ENCODE data around the gene H1-8.
"Not testable (repeated sequence)": the region's sequence is repeated elsewhere in the genome, so short reads cannot be mapped to it uniquely, and the experiment has no call there.

The H1-8 gene, protein sequence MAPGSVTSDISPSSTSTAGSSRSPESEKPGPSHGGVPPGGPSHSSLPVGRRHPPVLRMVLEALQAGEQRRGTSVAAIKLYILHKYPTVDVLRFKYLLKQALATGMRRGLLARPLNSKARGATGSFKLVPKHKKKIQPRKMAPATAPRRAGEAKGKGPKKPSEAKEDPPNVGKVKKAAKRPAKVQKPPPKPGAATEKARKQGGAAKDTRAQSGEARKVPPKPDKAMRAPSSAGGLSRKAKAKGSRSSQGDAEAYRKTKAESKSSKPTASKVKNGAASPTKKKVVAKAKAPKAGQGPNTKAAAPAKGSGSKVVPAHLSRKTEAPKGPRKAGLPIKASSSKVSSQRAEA

DNA sequence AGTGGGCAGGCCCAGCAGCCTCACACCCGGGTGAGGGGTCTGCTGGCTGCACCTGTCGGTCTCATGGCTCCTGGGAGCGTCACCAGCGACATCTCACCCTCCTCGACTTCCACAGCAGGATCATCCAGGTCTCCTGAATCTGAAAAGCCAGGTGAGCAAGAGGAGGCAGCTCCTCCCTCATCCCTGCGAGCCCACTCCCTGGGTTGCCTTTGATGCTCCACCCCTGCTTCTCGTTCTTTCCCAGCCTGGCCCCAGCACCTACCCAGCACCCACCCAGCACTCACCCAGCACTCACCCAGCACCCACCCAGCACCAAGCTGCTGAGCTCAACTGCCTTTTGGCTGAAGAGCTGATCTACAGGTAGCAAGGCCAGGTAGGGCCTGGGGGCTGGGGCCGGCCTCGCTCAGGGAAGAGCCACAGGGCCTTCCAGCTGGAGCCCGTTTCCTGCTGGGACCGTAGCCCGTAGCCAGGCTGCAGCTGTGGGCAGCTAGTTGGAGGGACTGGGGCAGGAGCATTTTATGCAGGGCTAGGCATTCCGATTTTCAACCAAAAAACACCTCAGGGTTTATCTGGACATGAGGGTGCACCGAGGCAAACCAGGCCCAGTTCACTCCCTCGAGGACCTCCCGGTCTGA, at the start of gene H1-8:
H1-8 (plus strand) TSS at position 20 of the 635 bp plus-strand sequence; CDS start at position 64, 44 bp downstream.
- H3K36me3 ChIP-seq (ENCODE audit: control insufficient read depth, insufficient read depth, low read length) = no peaks in the 10 kb centered on the region
- no peaks in the 10 kb centered on the region for H3K27me3 ChIP-seq (ENCODE audit: control insufficient read depth, insufficient read depth, low read length)
- no peak within 1 kb of the TSS for H3K9ac ChIP-seq (ENCODE audit: low read length)
- no peaks in the 10 kb centered on the region for H3K4me1 ChIP-seq (ENCODE audit: control insufficient read depth, insufficient read depth, low read length)
- no peak within 1 kb of the TSS for H3K4me3 ChIP-seq (ENCODE audit: low read length)
- no peak within 1 kb of the TSS for H3K27ac ChIP-seq (ENCODE audit: low read depth, low read length)

DNA sequence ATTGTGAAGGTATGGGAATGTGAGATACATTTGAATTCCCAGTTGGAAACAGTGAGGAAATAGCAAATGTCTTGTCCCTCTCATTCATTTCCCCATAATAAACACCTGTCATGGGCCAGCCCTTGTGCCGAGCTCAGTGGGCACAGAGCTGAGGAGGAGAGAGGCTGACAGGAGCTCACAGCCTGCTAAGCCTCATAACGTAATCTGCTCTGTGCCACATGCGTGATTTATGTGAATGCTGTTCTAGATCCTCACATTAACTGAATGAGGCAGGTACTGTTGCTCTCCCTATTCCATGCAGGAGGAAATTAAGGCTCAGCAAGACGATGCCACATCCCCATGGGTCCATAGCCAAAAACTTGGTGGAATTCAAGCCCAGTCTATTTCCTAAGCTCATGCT, 49.8 kb upstream of the H1-8 start:
- H3K27ac ChIP-seq (ENCODE audit: low read depth, low read length) = no peak overlapping the region
- H3K4me3 ChIP-seq (ENCODE audit: low read length) = no peak overlapping the region
- H3K9ac ChIP-seq (ENCODE audit: low read length) = no peak overlapping the region
- H3K4me1 ChIP-seq (ENCODE audit: control insufficient read depth, insufficient read depth, low read length) = peaks cover 3% of the 10 kb centered on the region
- H3K36me3 ChIP-seq (ENCODE audit: control insufficient read depth, insufficient read depth, low read length) = peaks cover 2% of the 10 kb centered on the region
- no peaks in the 10 kb centered on the region for H3K27me3 ChIP-seq (ENCODE audit: control insufficient read depth, insufficient read depth, low read length)

DNA sequence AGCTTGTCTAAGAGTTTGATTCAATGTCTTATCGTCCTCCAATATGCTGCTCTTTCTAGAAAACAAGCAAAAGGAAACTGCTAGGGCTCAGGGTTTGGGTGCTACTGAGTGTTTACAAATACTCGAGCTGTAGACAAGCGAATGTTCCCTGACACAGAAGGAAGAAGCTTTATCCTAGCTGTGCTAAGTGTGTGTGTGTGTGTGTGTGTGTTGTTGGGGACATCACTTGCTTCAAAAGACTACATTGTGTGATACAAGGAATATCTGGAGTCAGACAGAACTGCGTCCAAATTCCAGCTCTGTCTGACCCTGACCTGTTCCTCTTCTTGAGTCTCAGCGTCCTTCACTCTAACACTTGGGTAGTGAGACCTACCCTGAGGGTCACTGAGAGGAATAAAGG, 48.5 kb upstream of the H1-8 start:
- H3K4me1 ChIP-seq (ENCODE audit: control insufficient read depth, insufficient read depth, low read length); H3K36me3 ChIP-seq (ENCODE audit: control insufficient read depth, insufficient read depth, low read length); H3K4me3 ChIP-seq (ENCODE audit: low read length); H3K9ac ChIP-seq (ENCODE audit: low read length); H3K27me3 ChIP-seq (ENCODE audit: control insufficient read depth, insufficient read depth, low read length): not testable (repeated sequence)
- peak overlapping the region; percentile 40 for H3K27ac ChIP-seq (ENCODE audit: low read depth, low read length)

DNA sequence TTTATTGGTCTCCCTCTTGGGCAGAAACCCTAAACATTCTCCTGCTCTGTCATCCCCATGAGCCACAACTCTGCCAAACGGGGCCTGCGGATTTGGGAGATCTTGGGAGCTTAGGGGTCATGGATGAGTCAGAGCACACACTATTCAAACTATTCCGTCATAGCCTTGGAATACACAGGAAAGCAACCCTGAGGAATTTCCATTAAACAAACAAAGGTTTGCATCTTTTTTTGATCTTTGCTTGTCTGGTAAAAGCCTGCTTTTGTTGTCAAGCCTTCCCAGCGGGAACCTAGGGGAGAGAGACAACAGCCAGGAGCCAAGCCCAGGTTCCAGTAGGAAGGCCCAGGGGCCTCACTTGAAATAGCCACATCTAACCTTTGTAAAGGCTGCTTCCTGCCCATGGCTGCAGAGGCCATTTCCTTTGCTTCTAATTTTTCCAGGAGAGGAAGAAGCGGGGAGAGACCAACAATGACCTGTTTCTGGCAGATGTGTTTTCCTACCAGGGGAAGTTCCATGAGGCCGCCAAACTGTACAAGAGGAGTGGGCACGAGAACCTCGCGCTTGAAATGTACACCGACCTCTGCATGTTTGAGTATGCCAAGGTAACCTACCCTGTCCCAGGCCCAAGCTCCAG, 47.9 kb upstream of the H1-8 start:
- not testable (repeated sequence) for H3K4me3 ChIP-seq (ENCODE audit: low read length); H3K27me3 ChIP-seq (ENCODE audit: control insufficient read depth, insufficient read depth, low read length); H3K9ac ChIP-seq (ENCODE audit: low read length); H3K4me1 ChIP-seq (ENCODE audit: control insufficient read depth, insufficient read depth, low read length); H3K36me3 ChIP-seq (ENCODE audit: control insufficient read depth, insufficient read depth, low read length); H3K27ac ChIP-seq (ENCODE audit: low read depth, low read length)

DNA sequence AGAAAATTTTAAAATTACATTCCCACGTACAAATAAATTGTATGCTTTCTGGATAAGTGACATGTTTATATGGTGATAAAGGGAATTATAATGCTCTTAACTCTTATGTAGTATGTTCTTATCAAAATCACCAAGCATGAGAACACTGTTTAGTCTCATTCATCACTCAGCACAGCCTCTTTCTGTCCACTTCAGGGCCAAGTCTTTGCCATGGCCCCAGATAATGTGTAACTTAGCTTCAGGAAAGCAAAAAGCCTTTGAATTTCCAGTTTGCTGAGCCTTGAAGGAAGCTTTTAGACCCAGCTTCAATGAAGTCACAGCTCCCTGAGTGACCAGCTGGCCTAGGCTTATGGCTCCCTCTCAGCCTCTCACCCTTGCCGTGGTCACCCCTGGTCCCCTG, 45.1 kb upstream of the H1-8 start:
- not testable (repeated sequence) for H3K36me3 ChIP-seq (ENCODE audit: control insufficient read depth, insufficient read depth, low read length); H3K4me1 ChIP-seq (ENCODE audit: control insufficient read depth, insufficient read depth, low read length); H3K27ac ChIP-seq (ENCODE audit: low read depth, low read length)

DNA sequence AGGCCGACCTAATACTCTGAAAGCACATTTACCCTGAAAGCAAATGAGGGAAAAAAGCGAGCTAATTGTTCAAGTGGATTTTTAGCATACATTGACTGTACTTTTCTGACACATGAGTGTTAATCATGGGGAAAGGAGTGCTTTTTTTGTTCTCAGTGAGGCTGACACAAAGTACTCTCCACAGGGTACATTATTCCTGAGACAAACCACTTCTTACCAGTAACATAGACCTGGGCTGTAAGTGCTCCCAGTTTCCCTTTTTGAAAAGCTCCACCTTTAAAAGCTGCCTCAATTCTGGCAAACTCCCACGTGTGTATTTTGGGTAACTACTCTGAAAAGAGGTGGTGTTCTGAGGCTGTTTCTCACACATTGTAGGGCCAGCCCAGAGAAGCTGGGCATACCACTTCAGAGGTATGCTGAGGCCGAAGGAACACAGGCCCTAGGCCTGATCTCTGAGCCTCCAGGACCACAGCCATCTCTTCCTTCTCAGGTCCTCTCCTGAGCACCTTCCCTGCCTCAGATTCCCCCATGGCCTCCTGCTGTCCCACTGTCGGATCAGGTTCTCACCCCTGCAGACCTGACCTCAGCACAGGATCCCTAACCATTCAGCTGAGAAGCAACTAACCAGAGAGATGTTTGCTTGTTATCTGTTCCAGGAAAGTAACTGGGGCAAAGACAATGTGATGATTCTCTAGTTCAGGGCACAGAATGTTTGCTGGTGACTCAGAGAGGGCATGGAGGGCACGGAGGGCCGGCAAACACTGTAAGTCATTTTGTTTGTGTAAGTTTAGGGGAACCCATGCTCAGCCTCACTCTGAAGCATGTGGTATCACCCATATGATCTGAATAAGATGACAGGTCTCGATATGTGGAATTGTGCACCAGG, 44.1 kb upstream of the H1-8 start:
- not testable (repeated sequence) for H3K4me1 ChIP-seq (ENCODE audit: control insufficient read depth, insufficient read depth, low read length); H3K27ac ChIP-seq (ENCODE audit: low read depth, low read length); H3K9ac ChIP-seq (ENCODE audit: low read length); H3K4me3 ChIP-seq (ENCODE audit: low read length); H3K27me3 ChIP-seq (ENCODE audit: control insufficient read depth, insufficient read depth, low read length); H3K36me3 ChIP-seq (ENCODE audit: control insufficient read depth, insufficient read depth, low read length)

More for the DNA sequence above, 45.1 kb upstream of the H1-8 start:
- not testable (repeated sequence) for H3K4me3 ChIP-seq (ENCODE audit: low read length); H3K9ac ChIP-seq (ENCODE audit: low read length); H3K27me3 ChIP-seq (ENCODE audit: control insufficient read depth, insufficient read depth, low read length)

DNA sequence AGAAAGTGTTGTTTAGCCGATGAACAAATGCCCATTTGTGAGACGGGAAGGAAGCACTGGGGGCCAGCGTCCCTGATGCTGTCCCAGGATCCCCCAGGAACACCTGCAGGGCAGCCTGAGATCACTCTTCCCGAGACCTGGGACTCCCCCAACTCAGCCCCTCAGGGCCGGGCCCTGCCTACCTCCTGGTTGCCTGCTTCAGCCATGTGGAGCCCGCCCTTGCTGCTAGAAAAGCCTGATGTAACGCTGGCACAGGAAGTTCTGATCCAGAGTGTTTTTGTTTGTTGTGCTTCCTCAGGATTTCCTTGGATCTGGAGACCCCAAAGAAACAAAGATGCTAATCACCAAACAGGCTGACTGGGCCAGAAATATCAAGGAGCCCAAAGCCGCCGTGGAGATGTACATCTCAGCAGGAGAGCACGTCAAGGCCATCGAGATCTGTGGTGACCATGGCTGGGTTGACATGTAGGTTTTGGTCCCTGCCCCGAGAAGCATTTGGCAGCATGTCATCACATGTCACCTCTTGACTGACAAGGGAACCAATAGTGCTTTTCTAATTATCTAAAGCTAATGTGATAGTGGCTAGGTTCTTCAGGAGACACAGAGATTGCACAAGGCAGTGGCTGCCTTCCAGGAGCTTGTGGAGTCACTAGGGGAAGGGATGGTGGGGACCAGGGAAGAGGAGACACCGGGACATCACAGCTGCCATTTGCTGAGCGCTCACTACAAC, 43.2 kb upstream of the H1-8 start:
- not testable (repeated sequence) for H3K9ac ChIP-seq (ENCODE audit: low read length); H3K27ac ChIP-seq (ENCODE audit: low read depth, low read length); H3K4me3 ChIP-seq (ENCODE audit: low read length); H3K27me3 ChIP-seq (ENCODE audit: control insufficient read depth, insufficient read depth, low read length); H3K4me1 ChIP-seq (ENCODE audit: control insufficient read depth, insufficient read depth, low read length); H3K36me3 ChIP-seq (ENCODE audit: control insufficient read depth, insufficient read depth, low read length)

DNA sequence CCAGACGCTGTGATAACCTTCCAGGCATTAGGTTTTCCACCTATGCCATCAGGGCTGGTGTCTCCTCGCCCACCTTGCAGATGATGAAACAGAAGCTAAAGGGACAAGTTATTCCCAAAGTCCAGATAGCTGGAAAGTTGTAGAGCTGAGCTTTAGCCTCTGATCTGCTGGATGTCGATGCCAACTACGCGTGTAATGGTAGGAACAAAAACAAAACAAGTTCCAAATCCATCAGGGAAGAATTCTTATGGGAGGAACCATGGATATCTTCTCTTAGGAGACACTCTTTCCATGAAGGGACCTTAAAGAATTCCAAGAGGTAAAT, 42.7 kb upstream of the H1-8 start:
- Histone ChIP-seq H3K27ac (ENCODE audit: low read depth, low read length) (no peak overlapping the region), H3K4me1 (ENCODE audit: control insufficient read depth, insufficient read depth, low read length) (no peaks in the 10 kb centered on the region)

DNA sequence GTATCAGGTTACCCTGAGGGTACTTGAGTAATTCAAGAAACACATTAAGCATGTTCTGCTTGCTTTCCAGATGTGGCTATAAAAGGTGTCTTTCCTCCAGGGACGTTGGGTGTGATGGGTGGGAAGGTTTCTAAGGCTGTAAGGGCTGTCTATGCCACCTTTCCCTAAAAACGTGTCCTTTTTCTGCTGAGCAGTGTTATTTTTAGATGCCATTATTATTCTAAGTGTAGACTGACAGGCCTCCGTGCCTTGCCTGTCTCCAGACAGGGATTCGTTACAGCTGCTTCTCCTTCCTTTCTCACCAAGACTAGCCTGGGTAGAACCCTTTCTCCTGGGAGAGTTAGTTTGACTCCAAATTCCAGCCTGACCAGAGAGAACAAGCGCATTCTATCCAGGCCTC, 41.3 kb upstream of the H1-8 start:
- Histone ChIP-seq H3K4me1 (ENCODE audit: control insufficient read depth, insufficient read depth, low read length) (no peaks in the 10 kb centered on the region), H3K4me3 (ENCODE audit: low read length) (no peak overlapping the region), H3K36me3 (ENCODE audit: control insufficient read depth, insufficient read depth, low read length) (peaks cover 9% of the 10 kb centered on the region), H3K9ac (ENCODE audit: low read length) (no peak overlapping the region), H3K27me3 (ENCODE audit: control insufficient read depth, insufficient read depth, low read length) (no peaks in the 10 kb centered on the region), H3K27ac (ENCODE audit: low read depth, low read length) (no peak overlapping the region)

More for the DNA sequence above, 42.7 kb upstream of the H1-8 start:
- Histone ChIP-seq H3K27me3 (ENCODE audit: control insufficient read depth, insufficient read depth, low read length) (no peaks in the 10 kb centered on the region), H3K36me3 (ENCODE audit: control insufficient read depth, insufficient read depth, low read length) (peaks cover 9% of the 10 kb centered on the region), H3K9ac (ENCODE audit: low read length) (no peak overlapping the region), H3K4me3 (ENCODE audit: low read length) (no peak overlapping the region)

DNA sequence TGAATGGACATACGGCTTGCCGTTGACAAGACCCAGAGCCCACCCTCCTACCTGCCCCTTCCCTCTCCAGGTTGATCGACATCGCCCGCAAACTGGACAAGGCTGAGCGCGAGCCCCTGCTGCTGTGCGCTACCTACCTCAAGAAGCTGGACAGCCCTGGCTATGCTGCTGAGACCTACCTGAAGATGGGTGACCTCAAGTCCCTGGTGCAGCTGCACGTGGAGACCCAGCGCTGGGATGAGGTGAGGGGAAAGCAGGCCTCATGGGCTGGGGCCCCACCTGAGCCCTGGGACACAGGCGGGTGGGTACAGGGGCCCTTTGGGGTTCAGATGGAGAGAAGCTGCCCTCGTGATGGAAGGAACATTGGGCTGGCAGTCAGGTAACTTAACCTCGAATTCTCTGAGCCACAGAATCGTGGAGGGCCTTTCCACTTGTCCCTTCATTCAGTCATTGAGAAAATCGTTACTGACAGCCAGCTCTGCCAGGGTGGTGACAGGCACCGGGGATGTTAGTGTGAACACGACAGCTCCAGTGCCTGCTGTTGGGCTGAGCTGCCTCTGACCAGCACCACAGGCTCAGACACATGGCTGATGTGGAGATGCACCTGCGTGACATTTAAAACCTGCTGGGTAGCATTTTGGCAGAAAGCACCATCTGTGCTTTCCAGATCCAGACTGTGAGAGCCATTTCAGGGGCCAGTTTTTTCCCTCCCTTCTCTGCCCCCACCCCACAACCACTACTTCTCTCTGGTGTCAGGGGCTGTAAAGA, 40.1 kb upstream of the H1-8 start:
- H3K27ac ChIP-seq (ENCODE audit: low read depth, low read length) = no peak overlapping the region
- peaks cover 11% of the 10 kb centered on the region for H3K36me3 ChIP-seq (ENCODE audit: control insufficient read depth, insufficient read depth, low read length)
- H3K4me3 ChIP-seq (ENCODE audit: low read length) = no peak overlapping the region
- H3K9ac ChIP-seq (ENCODE audit: low read length) = no peak overlapping the region
- H3K4me1 ChIP-seq (ENCODE audit: control insufficient read depth, insufficient read depth, low read length) = no peaks in the 10 kb centered on the region
- H3K27me3 ChIP-seq (ENCODE audit: control insufficient read depth, insufficient read depth, low read length) = no peaks in the 10 kb centered on the region

DNA sequence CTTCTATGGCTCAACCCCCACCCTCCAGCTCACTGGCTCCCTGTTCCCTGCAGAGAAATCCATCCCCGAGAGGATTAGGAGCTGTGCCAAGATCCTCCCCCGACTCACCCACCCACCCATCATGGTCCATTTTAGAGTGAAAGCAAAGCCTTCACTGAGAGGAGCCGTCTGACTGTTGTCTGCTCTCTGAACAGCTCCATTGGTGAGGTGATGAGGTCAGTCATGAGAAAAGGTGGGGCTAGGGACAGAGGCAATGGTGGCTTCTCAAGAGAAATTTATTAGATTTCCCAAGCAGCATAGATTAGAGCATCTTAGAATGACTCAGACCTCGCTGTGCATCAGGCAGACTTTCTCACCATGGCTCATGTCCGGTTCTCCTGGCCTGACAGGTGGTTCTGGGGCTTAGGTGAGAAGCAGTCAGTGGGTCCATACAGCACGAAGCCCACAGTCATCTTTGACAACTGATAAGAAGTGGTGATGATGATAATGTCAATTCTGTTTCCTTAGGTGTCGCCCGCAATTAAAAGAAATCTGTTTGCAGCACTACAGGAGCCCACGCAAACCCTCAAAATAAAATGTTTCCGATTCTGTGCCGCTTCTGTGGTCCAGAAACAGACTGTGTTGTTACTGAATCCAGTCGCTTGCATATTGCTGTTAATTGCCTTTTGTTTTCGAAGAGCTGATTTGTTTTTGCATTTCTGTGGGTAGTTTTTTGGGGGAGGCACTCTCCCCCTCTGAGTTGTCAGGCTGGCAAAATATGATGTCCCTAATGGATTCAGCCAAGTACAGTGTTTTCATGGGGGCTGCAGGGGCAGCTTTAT, 39.3 kb upstream of the H1-8 start:
- Histone ChIP-seq H3K9ac (ENCODE audit: low read length) (no peak overlapping the region), H3K4me3 (ENCODE audit: low read length) (no peak overlapping the region), H3K4me1 (ENCODE audit: control insufficient read depth, insufficient read depth, low read length) (no peaks in the 10 kb centered on the region), H3K36me3 (ENCODE audit: control insufficient read depth, insufficient read depth, low read length) (peaks cover 11% of the 10 kb centered on the region), H3K27ac (ENCODE audit: low read depth, low read length) (no peak overlapping the region), H3K27me3 (ENCODE audit: control insufficient read depth, insufficient read depth, low read length) (no peaks in the 10 kb centered on the region)
